ENCODE measurements around the gene P2RY6.

The P2RY6 gene

GRCh38 chr11:73307323-73308002 is 35.3 kb downstream of the P2RY6 start:
- Mint-ChIP-seq H3K27me3 (peaks cover 25% of the 10 kb centered on the region), H3K9me3 (no peaks in the 10 kb centered on the region), H3K4me3 (peak overlapping the region; percentile 88), H3K27ac (ENCODE audit: low read depth) (no peak overlapping the region), H3K4me1 (peaks cover 13% of the 10 kb centered on the region), H3K36me3 (ENCODE audit: insufficient read depth) (no peaks in the 10 kb centered on the region)
- peak; percentile 78 for ATAC-seq (replicated peaks; ENCODE audit: extremely low read depth, poor library complexity, severe bottlenecking)
- DNase-seq (ENCODE audit: low spot score in 2 of 2), result peak; percentile 78 to 88

DNA sequence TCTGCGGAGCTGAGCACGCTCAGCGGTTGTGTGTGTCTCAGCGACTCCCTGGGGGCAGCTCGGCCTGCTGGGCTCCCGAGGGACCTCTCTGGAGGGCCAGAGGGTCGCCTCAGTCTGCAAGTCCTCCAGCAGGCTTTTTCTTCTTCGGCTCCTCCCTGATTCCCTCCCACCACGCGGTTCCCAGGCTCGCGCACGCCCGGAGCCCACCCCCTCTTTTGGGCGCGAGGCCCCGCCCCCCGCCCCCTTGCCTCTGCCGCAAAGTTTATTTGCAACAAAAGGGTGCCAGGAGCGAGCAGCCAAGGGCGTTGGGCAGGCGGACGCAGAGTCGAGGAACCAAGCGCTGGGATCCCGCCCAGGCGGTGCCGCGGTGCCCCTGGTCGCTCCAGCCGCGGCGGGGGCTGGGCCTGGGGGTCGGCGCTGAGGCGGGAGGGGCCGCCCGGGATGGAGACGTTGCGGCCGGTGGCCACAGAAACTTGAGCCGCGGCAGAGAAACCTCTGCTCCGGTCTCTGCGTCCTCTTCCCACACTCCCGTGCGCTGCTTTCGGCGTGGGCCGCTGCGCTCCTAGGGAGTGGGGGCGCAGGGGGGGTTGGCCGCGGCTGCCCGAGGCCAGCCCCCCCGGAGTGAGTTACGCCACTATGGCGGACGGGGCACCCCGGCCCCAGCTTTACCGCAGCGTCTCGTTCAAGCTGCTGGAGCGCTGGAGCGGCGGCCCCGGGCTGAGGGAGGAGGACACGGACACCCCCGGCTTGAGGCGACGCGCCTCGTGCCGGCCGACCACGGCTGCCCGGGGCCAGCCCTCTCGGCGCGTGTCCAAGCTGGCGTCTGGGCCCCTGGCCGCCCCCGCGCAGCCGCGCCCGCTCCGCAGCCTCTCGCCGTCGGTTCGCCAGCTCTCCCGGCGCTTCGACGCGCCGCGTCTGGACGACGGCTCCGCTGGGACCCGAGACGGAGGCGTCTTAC is 36.1 kb downstream of the P2RY6 start, which contains the start of gene ARHGEF17:
Gene ARHGEF17, plus strand, starts transcription at position 274 of the 958 bp plus-strand sequence. Its CDS starts 363 bp downstream, at position 637.
- DNase-seq (ENCODE audit: low spot score in 2 of 2), result no peak
- no peaks in the 10 kb centered on the region for H3K36me3 Mint-ChIP-seq (ENCODE audit: insufficient read depth)
- H3K9me3 Mint-ChIP-seq, result no peaks in the 10 kb centered on the region
- ATAC-seq (replicated peaks; ENCODE audit: extremely low read depth, poor library complexity, severe bottlenecking), result peak; percentile 29
- H3K27ac Mint-ChIP-seq (ENCODE audit: low read depth), result no peak within 1 kb of the TSS
- H3K4me3 Mint-ChIP-seq, result peak within 1 kb of the TSS; percentile 88
- peaks cover 13% of the 10 kb centered on the region for H3K4me1 Mint-ChIP-seq
- H3K27me3 Mint-ChIP-seq, result peaks cover 16% of the 10 kb centered on the region

DNA sequence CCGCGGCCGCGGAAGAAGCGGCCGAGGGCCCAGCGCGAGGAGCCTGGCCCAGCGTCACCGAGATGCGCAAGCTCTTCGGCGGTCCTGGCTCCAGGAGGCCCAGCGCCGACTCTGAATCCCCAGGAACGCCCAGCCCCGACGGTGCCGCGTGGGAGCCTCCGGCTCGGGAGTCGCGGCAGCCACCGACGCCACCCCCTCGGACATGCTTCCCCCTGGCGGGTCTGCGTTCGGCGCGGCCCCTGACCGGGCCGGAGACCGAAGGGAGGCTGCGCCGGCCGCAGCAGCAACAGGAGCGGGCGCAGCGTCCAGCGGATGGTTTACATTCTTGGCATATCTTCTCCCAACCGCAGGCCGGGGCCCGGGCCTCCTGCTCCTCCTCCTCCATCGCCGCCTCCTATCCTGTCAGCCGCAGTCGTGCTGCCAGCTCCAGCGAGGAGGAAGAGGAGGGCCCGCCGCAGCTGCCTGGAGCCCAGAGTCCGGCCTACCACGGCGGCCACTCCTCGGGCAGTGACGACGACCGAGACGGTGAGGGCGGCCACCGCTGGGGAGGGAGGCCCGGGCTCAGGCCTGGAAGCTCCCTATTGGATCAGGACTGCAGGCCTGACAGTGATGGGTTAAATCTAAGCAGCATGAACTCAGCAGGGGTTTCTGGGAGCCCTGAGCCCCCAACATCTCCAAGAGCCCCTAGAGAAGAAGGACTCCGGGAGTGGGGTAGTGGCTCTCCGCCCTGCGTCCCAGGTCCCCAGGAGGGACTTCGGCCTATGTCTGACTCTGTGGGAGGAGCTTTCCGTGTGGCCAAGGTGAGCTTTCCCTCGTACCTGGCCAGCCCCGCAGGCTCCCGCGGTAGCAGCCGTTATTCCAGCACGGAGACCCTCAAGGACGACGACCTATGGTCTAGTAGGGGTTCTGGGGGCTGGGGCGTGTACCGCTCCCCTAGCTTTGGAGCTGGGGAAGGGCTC is 37.1 kb downstream of the P2RY6 start:
- peaks cover 15% of the 10 kb centered on the region for H3K27me3 Mint-ChIP-seq
- H3K4me1 Mint-ChIP-seq, result peaks cover 21% of the 10 kb centered on the region
- ATAC-seq (replicated peaks; ENCODE audit: extremely low read depth, poor library complexity, severe bottlenecking) (no peak), DNase-seq (ENCODE audit: low spot score in 2 of 2) (no peak)
- no peak overlapping the region for H3K27ac Mint-ChIP-seq (ENCODE audit: low read depth)
- no peaks in the 10 kb centered on the region for H3K9me3 Mint-ChIP-seq
- H3K4me3 Mint-ChIP-seq, result peak overlapping the region; percentile 23
- H3K36me3 Mint-ChIP-seq (ENCODE audit: insufficient read depth), result no peaks in the 10 kb centered on the region

DNA sequence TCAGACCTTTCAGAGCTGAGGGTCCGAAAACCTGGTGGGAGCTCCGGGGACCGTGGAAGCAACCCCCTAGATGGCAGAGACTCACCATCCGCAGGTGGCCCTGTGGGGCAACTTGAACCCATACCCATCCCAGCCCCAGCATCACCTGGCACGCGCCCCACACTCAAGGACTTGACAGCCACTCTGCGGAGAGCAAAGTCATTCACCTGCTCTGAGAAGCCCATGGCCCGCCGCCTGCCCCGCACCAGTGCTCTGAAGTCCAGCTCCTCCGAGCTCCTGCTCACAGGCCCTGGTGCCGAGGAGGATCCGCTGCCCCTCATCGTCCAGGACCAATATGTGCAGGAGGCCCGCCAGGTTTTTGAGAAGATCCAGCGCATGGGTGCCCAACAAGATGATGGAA is 37.9 kb downstream of the P2RY6 start:
- peaks cover 25% of the 10 kb centered on the region for H3K4me1 Mint-ChIP-seq
- no peak overlapping the region for H3K4me3 Mint-ChIP-seq
- H3K36me3 Mint-ChIP-seq (ENCODE audit: insufficient read depth), result no peaks in the 10 kb centered on the region
- no peaks in the 10 kb centered on the region for H3K9me3 Mint-ChIP-seq
- H3K27ac Mint-ChIP-seq (ENCODE audit: low read depth), result no peak overlapping the region
- H3K27me3 Mint-ChIP-seq, result peaks cover 15% of the 10 kb centered on the region
- ATAC-seq (replicated peaks; ENCODE audit: extremely low read depth, poor library complexity, severe bottlenecking), result no peak
- no peak for DNase-seq (ENCODE audit: low spot score in 2 of 2)

DNA sequence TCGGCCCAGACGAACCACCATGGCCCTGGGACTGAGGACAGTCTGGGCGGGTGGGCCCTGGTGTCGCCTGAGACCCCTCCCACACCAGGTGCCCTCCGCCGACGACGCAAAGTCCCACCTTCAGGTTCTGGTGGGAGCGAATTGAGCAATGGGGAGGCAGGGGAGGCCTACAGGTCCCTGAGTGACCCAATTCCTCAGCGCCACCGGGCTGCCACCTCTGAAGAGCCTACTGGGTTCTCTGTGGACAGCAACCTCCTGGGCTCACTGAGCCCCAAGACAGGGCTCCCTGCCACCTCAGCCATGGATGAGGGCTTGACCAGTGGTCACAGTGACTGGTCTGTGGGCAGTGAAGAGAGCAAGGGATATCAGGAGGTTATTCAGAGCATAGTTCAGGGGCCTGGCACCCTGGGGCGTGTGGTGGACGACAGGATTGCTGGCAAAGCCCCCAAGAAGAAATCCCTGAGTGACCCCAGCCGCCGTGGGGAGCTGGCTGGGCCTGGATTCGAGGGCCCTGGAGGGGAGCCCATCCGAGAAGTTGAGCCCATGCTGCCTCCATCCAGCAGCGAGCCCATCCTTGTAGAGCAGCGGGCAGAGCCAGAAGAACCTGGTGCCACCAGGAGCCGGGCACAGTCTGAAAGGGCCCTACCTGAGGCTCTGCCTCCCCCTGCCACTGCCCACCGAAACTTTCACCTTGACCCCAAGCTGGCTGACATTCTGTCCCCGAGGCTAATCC is 38.7 kb downstream of the P2RY6 start:
- H3K27me3 Mint-ChIP-seq, result peaks cover 15% of the 10 kb centered on the region
- ATAC-seq (replicated peaks; ENCODE audit: extremely low read depth, poor library complexity, severe bottlenecking), result no peak

GRCh38 chr11:73311394-73311869 is 39.3 kb downstream of the P2RY6 start:
- no peak overlapping the region for H3K4me3 Mint-ChIP-seq
- ATAC-seq (replicated peaks; ENCODE audit: extremely low read depth, poor library complexity, severe bottlenecking), result no peak

More for the DNA sequence above, 38.7 kb downstream of the P2RY6 start:
- Mint-ChIP-seq H3K9me3 (no peaks in the 10 kb centered on the region), H3K27ac (ENCODE audit: low read depth) (no peak overlapping the region), H3K4me1 (peaks cover 25% of the 10 kb centered on the region), H3K4me3 (no peak overlapping the region), H3K36me3 (ENCODE audit: insufficient read depth) (no peaks in the 10 kb centered on the region)
- DNase-seq (ENCODE audit: low spot score in 2 of 2), result no peak

DNA sequence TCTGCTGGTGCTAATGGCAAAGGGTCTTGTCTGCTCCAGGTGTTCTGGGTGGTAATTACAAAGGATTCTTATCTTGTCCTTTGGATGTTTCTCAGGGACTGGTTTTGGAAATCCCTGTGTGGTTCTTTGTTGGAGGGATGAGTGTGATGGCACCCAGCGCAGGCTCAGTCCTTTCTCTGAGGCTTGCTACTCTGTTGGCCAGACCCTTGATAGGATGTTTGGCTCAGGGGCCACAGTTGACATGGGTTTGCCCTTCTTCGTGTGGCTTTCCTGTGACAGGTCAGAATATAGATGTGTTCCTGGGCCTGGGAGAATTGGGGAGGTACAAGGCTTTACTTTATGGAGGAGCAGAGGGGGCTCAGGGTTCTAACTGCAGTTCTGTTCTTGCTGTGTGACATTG is 39.9 kb downstream of the P2RY6 start:
- peaks cover 18% of the 10 kb centered on the region for H3K4me1 Mint-ChIP-seq
- no peak overlapping the region for H3K27ac Mint-ChIP-seq (ENCODE audit: low read depth)
- no peaks in the 10 kb centered on the region for H3K9me3 Mint-ChIP-seq
- no peak overlapping the region for H3K4me3 Mint-ChIP-seq
- no peaks in the 10 kb centered on the region for H3K36me3 Mint-ChIP-seq (ENCODE audit: insufficient read depth)
- DNase-seq (ENCODE audit: low spot score in 2 of 2) (no peak), ATAC-seq (replicated peaks; ENCODE audit: extremely low read depth, poor library complexity, severe bottlenecking) (no peak)
- H3K27me3 Mint-ChIP-seq, result peaks cover 7% of the 10 kb centered on the region

More at GRCh38 chr11:73311394-73311869, 39.3 kb downstream of the P2RY6 start:
- H3K4me1 Mint-ChIP-seq, result peaks cover 24% of the 10 kb centered on the region
- no peaks in the 10 kb centered on the region for H3K9me3 Mint-ChIP-seq
- DNase-seq (ENCODE audit: low spot score in 2 of 2), result no peak
- H3K27me3 Mint-ChIP-seq, result peaks cover 13% of the 10 kb centered on the region
- no peaks in the 10 kb centered on the region for H3K36me3 Mint-ChIP-seq (ENCODE audit: insufficient read depth)
- H3K27ac Mint-ChIP-seq (ENCODE audit: low read depth), result no peak overlapping the region

- ATAC-seq (replicated peaks; ENCODE audit: extremely low read depth, poor library complexity, severe bottlenecking) (no peak), DNase-seq (ENCODE audit: low spot score in 2 of 2) (no peak)
- Mint-ChIP-seq H3K4me1 (peaks cover 13% of the 10 kb centered on the region), H3K27me3 (no peaks in the 10 kb centered on the region), H3K27ac (ENCODE audit: low read depth) (no peak overlapping the region), H3K36me3 (ENCODE audit: insufficient read depth) (no peaks in the 10 kb centered on the region), H3K9me3 (no peaks in the 10 kb centered on the region), H3K4me3 (no peak overlapping the region)
These were observed 40.8 kb downstream of the P2RY6 start for GRCh38 chr11:73312851-73313327.

DNA sequence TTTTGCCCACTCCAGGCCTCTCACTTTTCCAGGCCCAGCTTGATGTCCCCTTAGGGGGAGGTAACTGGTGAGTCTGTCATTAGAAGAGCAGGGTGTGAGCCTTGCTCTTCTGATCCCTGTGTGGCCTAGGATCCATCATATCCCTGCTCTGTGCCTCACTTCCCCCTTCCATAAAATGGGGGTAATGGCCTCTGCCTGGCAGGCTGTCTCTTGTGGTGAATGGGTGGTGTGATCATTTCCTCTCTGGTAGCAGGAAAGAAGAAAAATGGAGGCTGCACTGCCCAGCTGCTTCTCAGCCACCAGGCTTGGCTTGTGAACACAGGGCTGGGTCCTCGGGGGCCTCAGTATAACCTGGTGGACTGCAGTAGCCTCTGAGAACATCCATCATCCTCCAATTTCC is 41.5 kb downstream of the P2RY6 start:
- H3K27ac Mint-ChIP-seq (ENCODE audit: low read depth), result no peak overlapping the region
- no peaks in the 10 kb centered on the region for H3K36me3 Mint-ChIP-seq (ENCODE audit: insufficient read depth)
- no peak overlapping the region for H3K4me3 Mint-ChIP-seq
- no peaks in the 10 kb centered on the region for H3K27me3 Mint-ChIP-seq
- DNase-seq (ENCODE audit: low spot score in 2 of 2) (no peak), ATAC-seq (replicated peaks; ENCODE audit: extremely low read depth, poor library complexity, severe bottlenecking) (no peak)
- peaks cover 13% of the 10 kb centered on the region for H3K4me1 Mint-ChIP-seq
- H3K9me3 Mint-ChIP-seq, result no peaks in the 10 kb centered on the region

- H3K4me1 Mint-ChIP-seq, result peaks cover 13% of the 10 kb centered on the region
- ATAC-seq (replicated peaks; ENCODE audit: extremely low read depth, poor library complexity, severe bottlenecking), result peak; percentile 58
These were observed 42.2 kb downstream of the P2RY6 start for GRCh38 chr11:73314117-73314961.

More at GRCh38 chr11:73314117-73314961, 42.2 kb downstream of the P2RY6 start:
- no peak overlapping the region for H3K4me3 Mint-ChIP-seq
- peaks cover 6% of the 10 kb centered on the region for H3K27me3 Mint-ChIP-seq
- no peak for DNase-seq (ENCODE audit: low spot score in 2 of 2)
- no peaks in the 10 kb centered on the region for H3K36me3 Mint-ChIP-seq (ENCODE audit: insufficient read depth)
- H3K9me3 Mint-ChIP-seq, result no peaks in the 10 kb centered on the region
- peak overlapping the region; percentile 29 for H3K27ac Mint-ChIP-seq (ENCODE audit: low read depth)

Data from central memory CD8-positive, alpha-beta T cell (primary cell).